Measurements from ENCODE around the gene HOTAIR.

Gene HOTAIR

DNA sequence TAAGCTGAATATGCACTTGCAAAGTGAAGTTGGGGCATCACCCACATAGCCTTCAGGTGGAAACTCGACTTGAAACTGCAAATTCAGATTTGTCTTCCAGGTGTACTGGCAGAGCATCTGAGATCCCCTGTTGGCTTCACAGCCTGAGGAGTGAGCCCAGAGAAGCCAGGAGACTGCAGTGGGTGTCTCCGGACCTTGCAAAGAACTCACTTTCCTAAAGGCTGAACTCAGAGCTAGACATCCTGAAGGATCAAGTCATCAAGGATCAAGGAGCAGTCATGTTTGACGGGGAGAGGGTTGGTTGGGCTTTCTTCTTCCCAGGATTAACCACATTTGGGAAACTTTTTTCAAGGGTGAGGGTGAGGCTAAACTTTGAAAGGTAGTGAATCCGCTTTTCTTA is 45.2 kb downstream of the HOTAIR start:
- no peak for DNase-seq (ENCODE audit: low read depth in 2 of 3, low spot score in 2 of 3)

DNA sequence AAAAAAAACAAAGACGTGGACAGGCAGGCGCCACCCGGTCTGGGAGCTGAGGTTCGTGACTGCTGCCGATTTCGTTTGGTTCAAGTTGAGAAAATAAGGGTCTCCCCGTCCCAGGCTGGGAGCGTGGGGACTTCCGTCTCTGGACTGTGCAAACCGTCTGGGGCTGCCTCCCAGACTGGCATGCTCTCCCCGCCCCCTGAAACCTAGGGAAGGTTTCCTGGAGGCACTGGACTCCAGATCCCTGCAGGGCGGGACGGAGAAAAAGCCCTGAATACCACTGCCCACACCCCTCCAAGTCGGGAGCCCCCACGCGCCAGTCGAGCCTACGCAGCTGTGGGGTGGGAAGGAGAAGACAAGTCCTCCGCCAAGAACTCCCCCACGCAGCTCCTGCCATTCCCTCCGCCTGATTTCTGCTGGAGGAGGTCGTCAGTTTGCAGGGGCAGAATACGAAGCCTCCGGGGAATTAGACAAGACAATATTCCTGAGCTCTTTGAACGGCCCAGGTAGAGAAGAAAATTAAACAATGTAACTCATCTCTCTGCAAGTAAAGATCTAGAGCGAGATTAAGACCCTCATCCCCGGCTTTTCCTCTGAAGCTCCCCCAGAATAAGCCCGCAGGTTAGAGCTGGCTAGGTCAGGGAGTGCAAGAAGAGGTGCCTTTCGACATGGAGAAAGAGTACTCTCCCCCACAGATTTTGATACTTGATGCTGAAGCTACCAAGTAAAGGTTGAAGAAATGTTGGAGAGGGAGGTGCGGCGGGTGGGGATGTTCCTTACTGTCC is 46.5 kb downstream of the HOTAIR start:
- DNase-seq (ENCODE audit: low read depth in 2 of 3, low spot score in 2 of 3): no peak

DNA sequence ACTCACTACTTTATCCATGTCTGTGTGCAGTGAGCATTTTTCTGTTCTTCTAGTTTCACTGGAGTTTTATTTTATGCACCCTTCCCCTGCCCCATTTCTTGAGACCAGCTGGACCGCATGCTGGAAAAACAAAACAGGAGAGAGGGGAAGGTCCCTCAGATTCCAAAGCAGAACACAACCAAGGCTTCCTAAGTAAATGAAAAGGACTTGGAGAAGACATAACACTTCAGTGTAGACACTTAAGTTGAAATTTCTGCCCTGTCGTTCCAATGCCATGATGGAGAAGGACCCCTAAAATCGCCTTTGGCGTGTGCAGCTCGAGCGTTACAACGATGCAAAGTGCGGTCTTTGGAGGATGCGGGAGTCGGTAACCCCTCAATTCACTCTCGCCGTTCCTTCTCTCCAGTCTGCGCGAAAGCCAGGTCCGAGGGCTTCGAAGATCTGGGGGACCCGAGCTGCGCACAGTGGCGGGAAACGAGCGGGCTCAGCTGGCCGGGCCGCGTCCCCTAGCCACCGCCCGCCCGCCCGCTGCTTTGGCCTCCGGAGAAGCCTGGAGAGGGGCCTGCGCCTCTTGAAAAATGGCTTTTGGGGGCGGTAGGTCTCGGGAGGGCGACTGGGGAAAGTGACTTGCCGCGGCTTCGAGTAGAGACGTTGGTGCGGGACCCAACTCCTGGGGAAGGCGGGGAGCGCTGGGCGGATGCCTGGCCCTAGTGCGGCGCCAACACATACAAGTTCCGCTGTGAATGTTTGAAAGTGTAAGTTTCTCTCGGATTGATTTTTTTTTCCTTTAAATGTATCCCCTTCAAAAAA is 47.3 kb downstream of the HOTAIR start:
- DNase-seq (ENCODE audit: low read depth in 2 of 3, low spot score in 2 of 3): no peak

DNA sequence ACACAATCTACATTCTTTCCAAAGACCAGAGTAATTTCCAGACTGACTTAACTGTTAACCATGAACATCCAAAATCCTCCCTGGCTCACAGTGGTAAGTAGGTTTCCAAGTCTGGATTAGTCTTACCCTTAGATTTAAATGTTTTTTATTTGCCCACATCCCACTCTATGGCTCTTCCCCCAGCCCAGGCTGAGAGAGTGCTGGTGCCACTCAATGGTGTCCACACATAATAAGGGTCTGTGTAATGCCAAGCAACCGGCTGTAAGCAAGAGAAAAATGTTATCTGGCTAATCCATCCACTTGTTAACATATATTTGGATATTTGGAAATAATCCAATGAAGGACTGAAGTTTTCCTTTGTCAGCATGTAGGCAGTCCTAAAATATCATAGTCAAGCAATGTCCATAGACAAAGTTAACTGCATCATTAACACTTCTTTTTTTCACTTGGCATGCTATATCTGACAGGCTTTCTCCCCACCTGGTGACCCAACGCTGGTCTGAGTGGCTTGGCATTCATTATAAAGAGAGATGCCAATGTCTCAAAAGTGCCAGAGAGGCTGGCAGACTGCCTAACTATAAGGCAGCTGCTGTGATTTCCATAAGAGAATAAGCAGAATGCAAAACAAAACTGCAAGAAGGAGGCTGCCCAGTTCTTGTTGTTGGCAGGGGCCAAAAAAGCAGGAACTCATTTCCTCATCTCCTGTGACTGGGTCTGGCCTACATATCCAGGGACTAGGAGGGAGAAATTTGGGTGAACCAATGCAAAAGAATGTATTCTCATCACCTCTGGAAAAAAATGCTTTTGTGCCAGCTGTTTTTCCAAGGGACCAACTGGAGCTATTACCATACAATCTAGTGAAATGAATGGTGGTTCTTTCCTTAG is 50.0 kb downstream of the HOTAIR start:
- DNase-seq (ENCODE audit: low read depth in 2 of 3, low spot score in 2 of 3): no peak

DNA sequence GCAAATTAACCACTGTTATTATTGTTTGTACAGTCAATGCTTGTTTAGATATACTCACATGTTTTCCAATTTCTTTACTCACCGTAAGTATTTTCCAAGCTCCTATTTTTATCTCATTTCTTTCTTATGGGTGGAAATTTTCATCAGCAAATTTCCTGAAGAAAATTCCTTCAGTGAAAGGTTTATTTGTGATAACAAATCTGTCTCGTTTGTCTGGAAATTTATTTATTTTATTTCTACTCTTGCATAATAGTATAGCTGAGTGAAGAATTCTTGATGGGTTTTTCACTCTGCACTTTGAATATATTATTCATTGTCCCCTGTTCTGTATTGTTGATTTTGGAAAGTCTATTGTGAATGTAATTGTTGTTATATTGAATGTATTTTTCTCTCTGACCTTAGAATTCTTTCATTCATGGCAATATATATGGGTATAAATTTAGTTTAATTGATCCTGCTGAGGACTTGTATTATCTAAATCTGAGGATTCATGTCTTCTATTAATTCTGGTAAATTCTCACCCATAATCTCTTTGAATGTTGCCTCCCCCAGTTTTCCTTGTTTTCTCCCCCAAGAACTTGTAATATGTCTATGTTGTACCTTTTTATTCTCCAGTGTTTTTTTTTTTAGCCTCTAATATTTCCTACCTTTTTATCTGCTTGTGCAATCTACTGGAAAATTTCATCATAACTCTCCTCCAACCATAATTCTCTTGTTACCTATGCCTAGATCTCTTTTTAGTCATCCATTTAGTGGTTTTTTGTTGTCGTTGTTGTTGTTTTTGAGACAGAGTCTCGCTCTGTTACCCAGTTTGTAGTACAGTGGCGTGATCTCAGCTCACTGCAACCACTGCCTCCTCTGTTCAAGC is 57.7 kb downstream of the HOTAIR start:
- no peak for DNase-seq (ENCODE audit: low read depth in 2 of 3, low spot score in 2 of 3)
